Ascending aorta (tissue), 2 donors: ENCODE measurements around the gene RMI2. TPM values are rescaled to one million over a fixed set of nuclear protein-coding genes. Genes with fewer than 3 reads are reported as not detected.

Experiments used
- DNase-seq, 2 donors: peaks; one replicate each; pipeline ENCODE4 v3.0.0-alpha.2; 2019; ENCODE audit warnings: low spot score in 2 of 2
- H3K27ac ChIP-seq, 2 donors: fragments of 200-600 bp; sonication (generic); one replicate each; pipeline ENCODE4 v1.5.1; 2016 to 2017; ENCODE audit warnings: mild to moderate bottlenecking in 1 of 2
- H3K27me3 ChIP-seq: fragments of 200-600 bp; sonication (generic); one replicate; pipeline ENCODE4 v1.5.1; 2017
- H3K36me3 ChIP-seq, 2 donors: fragments of 200-600 bp; sonication (generic); one replicate each; pipeline ENCODE4 v1.5.1; 2016
- H3K4me1 ChIP-seq, 2 donors: fragments of 200-600 bp; sonication (generic); one replicate each; pipeline ENCODE4 v1.5.1; 2016 to 2017; ENCODE audit warnings: mild to moderate bottlenecking in 1 of 2
- H3K4me3 ChIP-seq, 2 donors: fragments of 200-600 bp; sonication (generic); one replicate each; pipeline ENCODE4 v1.5.1; 2016 to 2017; ENCODE audit warnings: mild to moderate bottlenecking in 1 of 2
- H3K9me3 ChIP-seq, 2 donors: fragments of 200-600 bp; sonication (generic); one replicate each; pipeline ENCODE4 v1.5.1; 2016
- CTCF ChIP-seq, 3 experiments: fragments of 200-600 bp in 2 of 3; fragments of 450-650 bp in 1 of 3; sonication (generic) in 2 of 3; IDR thresholded peaks; one replicate each; pipeline ENCODE4 v1.5.1; 2016 to 2019; ENCODE audit warnings: antibody characterized with exemption in 3 of 3, mild to moderate bottlenecking in 1 of 3, moderate library complexity in 1 of 3
- intact Hi-C: fragments of 100-400 bp; cut with DNase I; formaldehyde crosslinking; loops from one replicate; pipeline ENCODE4 v1.15.1; 2023
- total RNA-seq: library from RNA; depleted of rRNA; stranded (reverse); fragments of >200 nt; gene quantifications from one replicate; pipeline ENCODE4 v1.1.0, GENCODE V29; 2016

The RMI2 gene
- total RNA-seq, 1 donor from 2014 or later, result not detected

- intact Hi-C loops, result no loop called here
- no peaks in the 10 kb centered on the region for H3K27me3 ChIP-seq
- DNase-seq, result no peak
- H3K27ac ChIP-seq, result no peak overlapping the region
- H3K4me1 ChIP-seq, result peaks cover 0 to 9% of the 10 kb centered on the region in 2 donors
- TF ChIP-seq CTCF (IDR thresholded peaks at IDR 0.05), result no peak
- H3K36me3 ChIP-seq, result no peaks in the 10 kb centered on the region
- no peaks in the 10 kb centered on the region for H3K9me3 ChIP-seq
- H3K4me3 ChIP-seq, result no peak overlapping the region
Observed at GRCh38 chr16:11383481-11384183, 38.4 kb downstream of the RMI2 start.

DNA sequence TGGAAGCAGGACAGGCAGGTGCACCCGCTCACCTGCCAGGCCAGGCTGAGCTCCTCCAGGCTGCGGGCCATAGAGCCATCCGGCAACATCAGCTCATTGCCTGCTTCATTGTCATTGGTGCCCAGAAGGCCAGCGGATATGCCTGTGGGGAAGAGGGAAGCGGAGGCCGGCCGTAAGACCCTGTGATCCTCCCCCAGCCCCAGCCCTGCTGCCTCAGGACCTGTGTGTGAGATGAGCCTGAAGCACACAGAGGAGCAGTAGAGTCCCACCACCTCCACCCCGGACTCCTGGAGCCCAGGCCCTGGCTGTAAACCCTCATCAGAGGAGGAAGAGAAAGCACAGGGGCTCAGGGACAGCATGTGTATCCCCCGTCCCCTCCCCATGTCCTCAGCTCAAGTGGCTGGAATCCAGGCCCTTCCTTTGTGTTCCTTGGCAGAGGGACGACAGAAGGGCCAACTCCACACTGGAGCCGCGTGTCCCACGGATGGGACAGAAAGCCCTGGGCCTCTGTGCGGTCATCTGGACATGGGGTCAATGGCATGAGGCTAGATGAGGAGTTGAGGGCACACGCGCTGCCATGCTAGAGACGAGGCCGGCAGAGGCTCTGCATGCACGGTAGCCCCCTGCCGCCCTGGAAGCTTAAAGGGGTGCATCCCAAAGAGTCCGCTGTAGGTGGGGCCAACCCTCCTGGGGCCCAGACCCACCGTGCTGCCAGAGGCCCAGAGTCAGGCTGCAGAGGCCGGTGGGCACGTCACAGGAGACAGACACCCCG is 39.1 kb downstream of the RMI2 start:
- H3K27ac ChIP-seq, result no peak overlapping the region
- DNase-seq, result no peak
- intact Hi-C loops, result no loop called here
- H3K9me3 ChIP-seq, result no peaks in the 10 kb centered on the region
- H3K4me3 ChIP-seq, result no peak overlapping the region
- H3K36me3 ChIP-seq, result no peaks in the 10 kb centered on the region
- peaks cover 0 to 9% of the 10 kb centered on the region in 2 donors for H3K4me1 ChIP-seq
- TF ChIP-seq CTCF (IDR thresholded peaks at IDR 0.05), result no peak
- no peaks in the 10 kb centered on the region for H3K27me3 ChIP-seq

- Histone ChIP-seq H3K27ac (no peak overlapping the region), H3K4me1 (peaks cover 0 to 9% of the 10 kb centered on the region in 2 donors), H3K36me3 (no peaks in the 10 kb centered on the region), H3K4me3 (no peak overlapping the region), H3K27me3 (no peaks in the 10 kb centered on the region), H3K9me3 (no peaks in the 10 kb centered on the region)
- intact Hi-C loops, result no loop called here
- no peak for DNase-seq
- no peak for TF ChIP-seq CTCF (IDR thresholded peaks at IDR 0.05)
Observed at GRCh38 chr16:11384956-11385586, 39.8 kb downstream of the RMI2 start.

- intact Hi-C loops, result no loop called here
- H3K4me3 ChIP-seq, result no peak overlapping the region
- H3K36me3 ChIP-seq, result no peaks in the 10 kb centered on the region
- H3K27ac ChIP-seq, result no peak overlapping the region
- H3K9me3 ChIP-seq, result no peaks in the 10 kb centered on the region
- DNase-seq, result no peak
- H3K27me3 ChIP-seq, result no peaks in the 10 kb centered on the region
- TF ChIP-seq CTCF (IDR thresholded peaks at IDR 0.05), result no peak
- peaks cover 0 to 9% of the 10 kb centered on the region in 2 donors for H3K4me1 ChIP-seq
Observed at GRCh38 chr16:11386054-11386680, 40.9 kb downstream of the RMI2 start.

DNA sequence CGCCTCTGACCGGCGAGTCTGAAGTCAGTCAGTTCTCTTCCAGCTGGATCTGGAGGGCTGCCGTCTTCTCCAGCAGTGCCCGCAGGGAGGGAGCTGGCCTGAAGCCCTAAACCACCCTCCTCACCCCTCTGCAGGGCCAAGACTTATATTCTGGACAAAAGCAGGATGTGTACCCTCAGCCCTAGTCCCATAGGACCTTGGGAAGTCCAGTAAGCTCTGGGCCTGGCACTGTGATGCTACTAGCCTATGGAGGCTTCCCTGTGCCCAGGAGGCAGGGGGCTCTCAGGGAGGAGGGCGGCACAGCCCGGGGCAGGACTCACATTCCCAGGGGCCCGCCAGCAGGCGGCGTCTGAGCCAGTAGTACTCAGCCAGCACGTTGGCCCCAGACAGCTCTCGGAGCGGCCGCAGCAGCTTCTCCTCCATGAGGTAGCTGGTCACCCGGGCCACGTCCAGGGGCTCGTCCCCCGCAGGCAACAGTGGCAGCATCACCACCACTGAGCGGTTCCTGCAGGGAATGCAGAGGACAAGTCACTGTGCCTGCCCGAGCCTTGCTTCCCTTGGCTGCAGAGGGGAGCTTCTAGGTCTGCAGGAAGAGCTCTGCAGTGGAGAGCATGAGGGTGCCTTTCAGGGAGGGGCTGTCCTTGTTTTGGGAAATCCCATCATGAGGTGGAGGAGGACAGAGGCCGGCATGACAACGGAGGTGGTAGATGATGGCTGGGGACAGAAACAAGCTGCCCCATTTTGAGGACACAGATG is 41.7 kb downstream of the RMI2 start:
- H3K36me3 ChIP-seq, result no peaks in the 10 kb centered on the region
- peaks cover 0 to 9% of the 10 kb centered on the region in 2 donors for H3K4me1 ChIP-seq
- DNase-seq, result no peak
- H3K27ac ChIP-seq, result no peak overlapping the region
- H3K4me3 ChIP-seq, result no peak overlapping the region
- intact Hi-C loops, result no loop called here
- no peaks in the 10 kb centered on the region for H3K9me3 ChIP-seq
- H3K27me3 ChIP-seq, result no peaks in the 10 kb centered on the region
- peak; percentile 40 to 58 (median 45) for TF ChIP-seq CTCF (IDR thresholded peaks at IDR 0.05)
